ENCODE measurements around the gene CDKL2.
"Not testable (repeated sequence)": the region's sequence is repeated elsewhere in the genome, so short reads cannot be mapped to it uniquely, and the experiment has no call there.

CDKL2 gene

DNA sequence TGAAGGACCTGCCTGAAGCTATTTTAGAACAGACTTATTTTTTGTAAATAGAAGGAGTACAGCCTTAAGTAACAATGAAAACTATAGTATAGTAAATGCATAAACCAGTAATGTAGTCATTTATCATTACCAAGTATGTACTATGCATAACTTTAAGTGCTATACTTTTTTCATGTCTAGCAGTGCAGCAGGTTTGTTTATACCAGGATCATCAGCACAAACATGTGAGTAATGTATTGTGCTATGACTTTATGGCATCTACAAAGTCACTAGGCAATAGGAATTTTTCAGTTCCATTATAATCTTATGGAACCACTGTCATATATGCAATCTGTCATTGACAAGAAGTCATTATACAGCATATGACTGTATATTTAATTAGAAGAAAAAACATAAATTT is 77.9 kb downstream of the CDKL2 start:
- DNase-seq (ENCODE audit: low read depth): no peak

DNA sequence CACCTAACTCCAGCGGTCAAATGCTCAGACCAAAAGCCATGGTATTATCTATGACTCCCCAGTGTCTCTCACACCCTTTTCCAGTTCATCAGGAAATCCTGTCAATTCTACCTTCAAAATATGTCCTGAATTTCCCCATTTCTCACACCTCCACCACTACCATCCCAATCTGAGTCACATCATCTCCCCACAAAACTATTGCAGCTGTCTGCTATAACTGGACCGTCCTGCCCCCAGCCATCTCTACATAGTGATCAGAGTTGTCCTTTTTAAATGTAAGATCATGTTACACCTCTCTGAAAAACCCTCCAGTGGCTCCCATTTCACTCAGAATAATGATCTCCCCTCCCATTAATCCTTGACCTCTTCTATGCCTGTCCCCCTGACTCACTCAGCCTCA is 81.3 kb downstream of the CDKL2 start:
- DNase-seq (ENCODE audit: low read depth): no peak

DNA sequence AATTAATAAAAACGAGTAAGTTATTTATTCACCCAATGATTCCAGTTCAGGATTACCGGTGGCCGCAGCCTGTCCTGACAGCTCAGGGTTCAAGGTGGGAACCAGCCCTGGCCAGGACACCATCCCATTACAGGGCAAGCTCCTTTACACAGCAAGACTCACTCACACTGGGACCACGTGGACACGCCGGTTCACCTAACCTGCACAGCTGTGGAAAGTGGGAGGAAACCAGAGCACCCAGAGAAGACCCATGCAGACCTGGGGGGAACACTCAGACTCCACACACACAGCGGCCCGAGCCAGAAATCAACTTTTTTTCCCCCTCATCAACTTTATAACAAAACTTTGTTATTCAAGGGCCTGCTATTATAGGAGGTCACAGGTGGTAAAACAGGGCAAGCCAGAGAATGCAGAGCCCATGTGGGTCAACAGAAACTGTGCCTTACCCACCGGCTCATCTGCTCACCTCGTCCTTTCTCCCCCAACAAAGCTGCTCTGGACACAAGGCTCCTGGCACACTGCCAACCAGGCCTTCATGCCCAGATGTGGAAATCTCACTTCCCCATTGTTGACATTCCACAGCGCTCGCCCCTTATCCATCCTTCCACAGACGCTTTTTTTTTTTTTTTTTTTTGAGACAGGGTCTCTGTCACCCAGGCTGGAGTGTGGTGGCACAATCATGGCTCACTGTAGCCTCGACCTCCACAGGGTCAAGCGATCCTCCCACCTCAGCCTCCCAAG is 82.5 kb downstream of the CDKL2 start:
- DNase-seq (ENCODE audit: low read depth): peak; percentile 46

DNA sequence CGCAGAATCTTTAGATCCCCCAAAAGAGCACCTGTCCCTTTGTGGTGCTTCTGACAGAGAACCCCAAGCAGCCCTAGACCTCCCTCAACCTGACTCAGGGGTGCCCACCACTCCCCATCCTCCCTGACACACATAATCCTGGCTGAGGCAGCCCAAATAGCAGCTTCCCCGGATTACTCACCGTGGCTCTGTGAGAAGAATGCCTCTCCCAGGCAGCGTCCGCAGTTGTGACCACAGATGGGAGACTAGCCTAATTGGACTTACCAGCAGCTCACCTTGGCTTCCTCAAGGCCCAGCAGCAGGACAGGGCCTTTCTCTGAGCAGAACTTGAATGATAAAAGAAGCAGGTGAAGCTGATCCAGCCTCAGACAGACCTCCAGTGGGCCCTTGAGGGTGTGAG is 84.8 kb downstream of the CDKL2 start:
- peak; percentile 63 for DNase-seq (ENCODE audit: low read depth)

DNA sequence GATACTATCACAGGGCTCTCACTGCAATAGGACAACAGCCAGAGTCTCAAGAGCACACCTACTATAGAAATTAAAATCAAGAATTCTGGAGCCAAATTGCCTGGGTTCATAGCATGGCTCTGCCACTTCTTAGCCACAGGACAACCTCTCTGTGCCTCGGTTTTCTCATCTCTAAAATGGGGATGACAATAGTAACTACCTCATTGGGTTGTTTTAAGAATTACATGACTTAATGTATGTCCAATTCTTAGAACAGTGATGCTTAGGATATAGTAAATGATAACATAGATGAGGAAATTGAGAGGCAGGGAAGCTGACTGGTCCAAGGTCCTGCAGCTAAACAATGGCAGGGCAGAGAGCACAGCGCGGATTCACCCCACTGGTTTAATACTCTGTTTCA is 85.5 kb downstream of the CDKL2 start:
- DNase-seq (ENCODE audit: low read depth): no peak

DNA sequence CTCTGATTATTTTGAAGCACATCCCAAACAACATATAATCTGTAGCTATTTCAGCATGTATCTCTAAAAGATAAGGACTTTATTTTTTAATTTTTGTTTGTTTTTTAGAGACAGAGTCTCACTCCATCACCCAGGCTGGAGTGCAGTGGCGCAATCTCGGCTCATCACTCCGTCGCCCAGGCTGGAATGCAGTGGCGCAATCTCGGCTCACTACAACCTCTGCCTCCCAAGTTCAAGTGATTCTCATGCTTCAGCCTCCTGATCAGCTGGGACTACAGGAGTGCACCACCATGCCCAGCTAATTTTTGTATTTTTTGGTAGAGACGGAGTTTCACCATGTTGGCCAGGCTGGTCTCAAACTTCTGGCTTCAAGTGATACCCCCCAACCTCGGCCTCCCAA is 86.1 kb downstream of the CDKL2 start:
- peak; percentile 56 for DNase-seq (ENCODE audit: low read depth)

DNA sequence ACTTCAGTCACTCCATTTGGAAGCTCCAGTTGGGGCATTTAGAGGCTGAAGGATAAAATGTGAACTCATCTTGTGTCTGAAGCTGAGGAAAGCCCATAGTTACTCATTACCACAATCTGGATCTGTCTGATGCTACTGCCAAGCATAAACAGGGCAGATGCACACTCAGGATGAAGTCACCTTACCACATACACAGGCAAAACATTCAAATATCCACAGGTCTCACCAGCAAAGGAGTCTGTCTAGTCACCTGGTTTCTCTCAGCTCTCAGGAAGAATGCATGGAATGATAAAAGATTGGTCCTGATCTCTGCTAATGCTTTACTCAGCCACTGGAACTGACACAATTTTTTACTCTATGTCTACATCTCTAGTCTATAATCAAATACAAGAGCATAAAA is 87.5 kb downstream of the CDKL2 start:
- peak; percentile 96 for DNase-seq (ENCODE audit: low read depth)

DNA sequence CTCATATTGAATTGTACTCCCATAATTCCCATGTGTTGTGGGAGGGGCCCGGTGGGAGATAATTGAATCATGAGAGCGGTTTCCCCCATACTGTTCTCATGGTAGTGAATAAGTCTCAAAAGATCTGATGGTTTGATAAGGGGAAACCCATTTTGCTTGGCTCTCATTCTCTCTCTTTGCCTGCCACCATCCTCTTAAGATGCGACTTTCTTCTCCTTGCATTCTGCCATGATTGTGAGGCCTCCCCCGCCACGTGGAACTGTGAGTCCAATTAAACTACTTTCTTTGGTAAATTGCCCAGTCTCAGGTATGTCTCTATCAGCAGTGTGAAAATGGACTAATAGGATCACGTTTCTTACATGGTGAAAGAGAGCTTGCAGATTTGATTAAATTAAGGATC is 93.0 kb downstream of the CDKL2 start:
- DNase-seq (ENCODE audit: low read depth): not testable (repeated sequence)

DNA sequence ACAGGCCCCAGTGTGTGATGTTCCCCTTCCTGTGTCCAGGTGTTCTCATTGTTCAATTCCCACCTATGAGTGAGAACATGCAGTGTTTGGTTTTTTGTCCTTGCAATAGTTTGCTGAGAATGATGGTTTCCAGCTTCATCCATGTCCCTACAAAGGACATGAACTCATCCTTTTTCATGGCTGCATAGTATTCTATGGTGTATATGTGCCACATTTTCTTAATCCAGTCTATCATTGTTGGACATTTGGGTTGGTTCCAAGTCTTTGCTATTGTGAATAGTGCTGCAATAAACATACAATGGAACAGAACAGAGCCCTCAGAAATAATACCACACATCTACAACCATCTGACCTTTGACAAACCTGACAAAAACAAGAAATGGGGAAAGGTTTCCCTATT is 96.4 kb downstream of the CDKL2 start:
- not testable (repeated sequence) for DNase-seq (ENCODE audit: low read depth)

DNA sequence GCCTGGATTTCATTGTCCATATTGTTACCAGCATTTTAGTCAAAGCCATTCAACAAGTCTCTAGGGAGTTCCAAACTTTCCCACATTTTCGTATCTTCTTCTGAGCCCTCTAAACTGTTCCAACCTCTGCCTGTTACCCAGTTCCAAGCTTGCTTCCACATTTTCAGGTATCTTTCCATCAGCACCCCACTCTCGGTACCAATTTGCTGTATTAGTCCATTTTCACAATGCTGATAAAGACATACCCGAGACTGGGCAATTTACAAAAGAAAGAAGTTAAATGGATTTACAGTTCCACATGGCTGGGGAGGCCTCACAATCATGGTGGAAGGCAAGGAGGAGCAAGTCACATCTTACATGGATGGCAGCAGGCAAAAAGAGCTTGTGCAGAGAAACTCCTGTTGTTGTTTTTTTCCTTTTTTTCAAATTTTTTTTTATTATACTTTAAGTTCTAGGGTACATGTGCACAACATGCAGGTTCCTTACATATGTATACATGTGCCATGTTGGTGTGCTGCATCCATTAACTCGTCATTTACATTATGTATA is 96.9 kb downstream of the CDKL2 start:
- DNase-seq (ENCODE audit: low read depth): not testable (repeated sequence)

DNA sequence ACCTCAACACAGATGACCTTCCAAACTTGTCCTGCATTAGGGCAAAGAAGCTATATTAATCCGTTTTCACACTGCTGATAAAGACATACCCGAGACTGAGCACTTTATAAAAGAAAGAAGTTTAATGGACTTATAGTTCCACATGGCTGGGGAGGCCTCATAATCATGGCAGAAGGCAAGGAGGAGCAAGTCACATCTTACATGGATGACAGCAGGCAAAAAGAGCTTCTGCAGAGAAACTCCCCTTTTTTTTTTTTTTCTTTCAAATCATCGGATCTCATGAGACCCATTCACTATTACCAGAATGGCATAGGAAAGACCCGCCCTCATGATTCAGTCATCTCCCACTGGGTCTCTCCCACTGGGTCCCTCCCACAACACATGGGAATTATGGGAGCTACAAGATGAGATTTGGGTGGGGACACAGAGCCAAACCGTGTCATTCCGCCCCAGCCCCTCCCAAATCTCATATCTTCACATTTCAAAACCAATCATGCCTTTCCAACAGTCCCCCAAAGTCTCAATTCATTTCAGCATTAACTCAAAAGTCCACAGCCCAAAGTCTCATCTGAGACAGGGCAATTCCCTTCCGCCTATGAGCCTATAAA is 98.7 kb downstream of the CDKL2 start:
- DNase-seq (ENCODE audit: low read depth): not testable (repeated sequence)

DNA sequence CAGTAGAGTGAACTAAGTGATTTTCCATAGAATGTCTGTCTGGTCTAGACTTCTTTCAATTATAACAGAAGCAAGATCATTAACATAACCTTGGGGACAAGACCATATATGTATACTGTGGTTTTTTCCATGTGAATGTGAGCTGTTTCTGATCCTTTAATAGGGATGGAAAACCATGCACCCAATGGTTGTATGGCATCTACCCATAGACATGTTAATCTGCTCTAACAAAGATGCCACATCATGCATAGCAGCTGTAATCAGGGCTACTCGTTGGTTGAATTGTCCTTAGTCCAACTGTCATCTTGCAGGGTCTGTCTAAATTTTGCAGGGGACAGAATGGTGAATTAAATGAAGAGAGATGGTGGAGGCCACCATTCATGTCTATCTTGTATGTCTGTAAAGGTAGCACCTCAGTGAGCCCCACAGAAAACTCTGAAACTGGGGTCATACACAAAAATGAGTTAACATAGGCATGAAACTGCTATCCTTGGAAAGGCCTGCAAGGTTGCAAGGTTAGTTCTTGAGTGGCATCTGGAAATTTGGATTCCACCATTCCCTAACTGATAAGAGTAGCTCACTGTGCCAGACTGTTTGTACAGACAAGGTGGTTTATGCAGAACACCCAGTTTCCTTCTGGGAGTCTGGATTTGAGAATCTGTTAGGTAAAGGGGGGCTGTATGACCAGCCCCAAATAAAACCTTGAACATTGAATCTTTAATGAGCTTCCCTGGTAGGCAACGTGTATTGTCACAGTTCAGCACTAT is 99.6 kb downstream of the CDKL2 start:
- no peak for DNase-seq (ENCODE audit: low read depth)

Data from iris pigment epithelial cell (primary cell).